ENCODE data around the gene PARM1.

GRCh38 chr4:75004755-75005668 is 72.1 kb downstream of the PARM1 start:
- TF ChIP-seq, protein P1, sequence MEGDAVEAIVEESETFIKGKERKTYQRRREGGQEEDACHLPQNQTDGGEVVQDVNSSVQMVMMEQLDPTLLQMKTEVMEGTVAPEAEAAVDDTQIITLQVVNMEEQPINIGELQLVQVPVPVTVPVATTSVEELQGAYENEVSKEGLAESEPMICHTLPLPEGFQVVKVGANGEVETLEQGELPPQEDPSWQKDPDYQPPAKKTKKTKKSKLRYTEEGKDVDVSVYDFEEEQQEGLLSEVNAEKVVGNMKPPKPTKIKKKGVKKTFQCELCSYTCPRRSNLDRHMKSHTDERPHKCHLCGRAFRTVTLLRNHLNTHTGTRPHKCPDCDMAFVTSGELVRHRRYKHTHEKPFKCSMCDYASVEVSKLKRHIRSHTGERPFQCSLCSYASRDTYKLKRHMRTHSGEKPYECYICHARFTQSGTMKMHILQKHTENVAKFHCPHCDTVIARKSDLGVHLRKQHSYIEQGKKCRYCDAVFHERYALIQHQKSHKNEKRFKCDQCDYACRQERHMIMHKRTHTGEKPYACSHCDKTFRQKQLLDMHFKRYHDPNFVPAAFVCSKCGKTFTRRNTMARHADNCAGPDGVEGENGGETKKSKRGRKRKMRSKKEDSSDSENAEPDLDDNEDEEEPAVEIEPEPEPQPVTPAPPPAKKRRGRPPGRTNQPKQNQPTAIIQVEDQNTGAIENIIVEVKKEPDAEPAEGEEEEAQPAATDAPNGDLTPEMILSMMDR (IDR thresholded peaks at IDR 0.05 in 8 of 11, conservative IDR thresholded peaks at IDR 0.05 in 3 of 11), result no peak
- TF ChIP-seq POLR2A (IDR thresholded peaks at IDR 0.05) (no peak), POLR2AphosphoS5 (IDR thresholded peaks at IDR 0.05) (no peak)

All from spleen (tissue), 7 donors.